HG02870 (cell line): ENCODE results near the gene CEP70.
"Not testable (repeated sequence)": the region's sequence is repeated elsewhere in the genome, so short reads cannot be mapped to it uniquely, and the experiment has no call there.

ENCODE experiments used
- ATAC-seq: cut with Tn5 transposase; IDR thresholded peaks from one replicate; pipeline ENCODE4 v1.9.1; 2021; ENCODE audit warnings: mild to moderate bottlenecking, moderate library complexity; ENCODE audit not compliant: unreplicated experiment

The CEP70 gene

DNA sequence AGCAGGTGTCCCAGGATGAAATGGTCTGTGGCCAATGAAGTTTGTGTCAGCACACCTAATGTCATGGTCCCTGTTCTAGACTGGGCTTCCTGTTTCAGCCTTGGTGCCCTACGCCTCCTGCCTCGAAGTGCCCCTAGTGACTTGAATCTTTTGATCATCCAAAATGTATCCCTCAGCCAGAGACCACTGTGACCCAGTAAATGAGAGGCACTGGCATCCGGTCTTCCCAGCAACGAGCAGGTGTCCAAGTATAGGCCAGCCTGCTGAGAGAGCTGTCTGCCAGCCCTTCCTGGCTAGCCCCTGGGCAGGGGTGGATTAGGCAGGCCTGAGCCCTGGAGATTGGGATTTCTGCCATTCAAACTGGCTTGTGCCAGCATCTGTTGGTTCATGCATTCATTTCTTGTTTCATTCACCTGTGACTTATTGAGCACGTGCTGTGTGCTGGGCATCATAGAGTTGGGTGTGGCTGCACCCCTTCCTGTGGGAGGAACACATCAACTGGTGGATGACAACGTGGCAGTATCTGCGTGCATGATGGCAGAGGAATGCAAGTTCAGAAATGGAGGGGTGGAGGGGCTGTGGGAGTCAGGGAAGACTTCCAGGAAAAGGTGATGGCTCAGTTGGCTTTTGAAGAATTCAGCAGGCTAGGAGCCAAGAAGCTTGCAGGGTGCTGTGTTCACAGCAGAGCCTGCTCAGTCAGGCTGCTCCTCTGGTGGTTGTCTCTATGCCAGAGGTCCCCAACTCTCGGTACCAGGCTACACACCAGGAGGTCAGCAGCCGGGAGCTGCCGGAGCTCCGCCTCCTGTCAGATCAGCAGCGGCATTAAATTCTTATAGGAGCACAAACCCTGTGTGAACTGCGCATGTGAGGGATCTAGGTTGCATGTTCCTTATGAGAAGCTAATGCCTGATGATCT is 138.0 kb downstream of the CEP70 start:
- ATAC-seq: no peak

DNA sequence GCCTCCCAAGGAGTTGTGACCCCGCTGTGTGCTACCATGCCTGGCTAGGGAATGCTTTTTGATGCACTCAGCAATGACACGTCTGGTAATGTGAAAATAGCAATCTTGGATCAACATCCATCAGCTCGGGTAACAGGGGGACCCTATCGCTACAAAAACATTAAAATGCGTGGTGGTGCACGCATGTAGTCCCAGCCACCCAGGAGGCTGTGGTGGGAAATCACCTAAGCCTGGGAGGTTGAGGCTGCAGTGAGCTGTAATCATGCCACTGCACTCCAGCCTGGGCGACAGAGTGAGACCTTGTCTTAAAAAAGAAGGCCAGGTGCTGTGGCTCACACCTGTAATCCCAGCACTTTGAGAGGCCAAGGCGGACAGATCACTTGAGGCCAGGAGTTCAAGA is 140.1 kb downstream of the CEP70 start:
- ATAC-seq: not testable (repeated sequence)

DNA sequence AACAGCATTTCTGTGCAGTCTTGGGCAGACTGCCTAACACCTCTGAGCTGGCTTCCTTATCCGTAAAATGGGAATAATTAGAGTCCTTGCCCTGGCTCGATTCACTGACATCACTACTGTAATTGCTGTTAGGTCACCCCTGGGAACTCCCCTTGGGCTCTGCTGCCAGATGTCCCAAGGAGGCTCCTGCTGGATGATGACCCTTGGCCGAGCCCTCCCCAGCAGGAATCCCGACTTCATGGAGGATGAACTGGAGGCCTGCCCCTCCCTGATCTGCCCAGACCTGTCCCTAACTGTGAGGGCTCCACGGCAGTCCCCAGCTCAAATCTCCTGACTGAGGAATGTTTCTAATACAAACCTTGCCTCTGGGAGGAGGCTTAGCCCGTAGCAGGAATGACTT is 141.6 kb downstream of the CEP70 start:
- ATAC-seq: no peak

DNA sequence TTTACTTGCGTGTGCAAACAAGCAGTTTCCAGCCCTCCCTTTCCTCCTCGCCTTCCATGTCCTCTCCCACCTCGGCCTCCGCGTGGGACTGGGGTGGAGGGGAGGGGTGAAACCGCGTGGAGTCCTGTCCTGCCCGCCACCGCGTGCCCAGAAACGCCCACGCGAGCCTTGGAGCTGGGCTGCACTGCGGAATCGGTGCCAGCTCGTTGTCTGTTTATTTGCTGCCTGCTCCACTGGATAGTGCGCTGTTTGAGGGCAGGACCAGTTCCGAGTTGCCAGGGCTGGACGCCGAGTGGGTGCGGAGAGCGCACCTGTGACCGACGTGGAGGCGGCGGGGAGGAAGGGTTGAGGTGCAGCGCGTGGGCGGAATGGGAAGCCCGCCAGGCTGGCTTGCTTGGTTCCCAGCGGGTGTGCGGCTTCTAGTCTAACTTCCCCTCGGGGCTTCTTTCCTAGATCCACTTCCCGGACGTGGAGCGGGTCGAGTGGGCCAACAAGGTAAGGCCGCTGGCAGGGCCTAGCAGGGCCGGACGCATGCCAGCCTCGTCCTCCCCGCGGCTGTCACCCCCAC is 142.4 kb downstream of the CEP70 start:
- ATAC-seq: no peak

DNA sequence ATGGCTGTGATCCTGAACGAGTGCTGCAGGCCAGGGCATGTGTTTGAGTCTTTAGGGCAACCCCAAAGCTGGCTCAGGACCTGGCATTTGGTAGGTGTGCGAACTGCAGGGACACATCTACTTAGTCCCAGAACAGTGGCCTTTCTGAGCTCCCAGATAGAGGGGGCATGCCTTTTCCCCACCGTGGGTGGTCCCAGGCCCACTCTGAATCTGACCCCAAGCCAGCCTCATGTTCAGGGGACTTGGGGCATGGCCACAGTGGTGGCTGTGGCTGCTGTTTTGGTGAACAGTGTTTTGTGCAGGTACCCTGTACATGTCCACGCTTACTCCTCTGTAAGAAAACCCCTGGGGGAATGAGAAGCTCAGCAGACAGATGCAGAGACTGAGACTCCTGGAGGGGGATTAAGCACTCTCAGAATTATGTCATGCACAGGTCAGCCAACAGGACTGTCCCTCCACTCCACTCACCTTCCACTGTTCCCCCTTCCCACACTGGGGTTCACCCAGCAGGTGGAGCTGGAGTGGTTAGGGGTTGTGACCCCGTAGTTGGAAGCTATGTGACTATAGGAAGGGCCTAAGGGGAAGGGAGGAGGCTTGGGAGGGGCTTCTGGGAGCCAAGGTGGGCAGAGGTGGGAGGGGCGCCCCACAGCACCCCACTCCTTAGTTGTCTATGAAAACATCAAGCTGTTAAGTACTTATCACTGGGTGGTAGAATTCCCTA is 143.2 kb downstream of the CEP70 start:
- no peak for ATAC-seq

DNA sequence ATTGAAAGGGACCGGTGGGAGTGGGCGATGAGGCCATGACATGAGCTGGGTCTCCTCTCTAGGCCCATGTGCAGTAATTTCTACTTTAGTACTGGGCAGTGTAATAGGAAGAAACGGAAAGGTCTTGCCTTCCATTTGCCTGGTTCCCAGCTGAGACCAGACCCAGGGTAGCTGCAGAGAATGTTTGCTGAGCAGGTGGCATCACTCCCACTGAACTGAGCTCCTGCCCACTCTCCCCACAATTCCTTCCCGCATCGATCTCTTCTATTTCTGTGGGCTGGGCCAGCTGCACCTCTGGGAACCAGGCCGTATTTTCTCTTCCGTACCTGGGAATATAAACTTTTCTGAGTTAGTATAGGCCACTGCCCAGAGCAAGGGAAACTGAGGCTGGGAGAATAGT is 143.9 kb downstream of the CEP70 start:
- no peak for ATAC-seq

DNA sequence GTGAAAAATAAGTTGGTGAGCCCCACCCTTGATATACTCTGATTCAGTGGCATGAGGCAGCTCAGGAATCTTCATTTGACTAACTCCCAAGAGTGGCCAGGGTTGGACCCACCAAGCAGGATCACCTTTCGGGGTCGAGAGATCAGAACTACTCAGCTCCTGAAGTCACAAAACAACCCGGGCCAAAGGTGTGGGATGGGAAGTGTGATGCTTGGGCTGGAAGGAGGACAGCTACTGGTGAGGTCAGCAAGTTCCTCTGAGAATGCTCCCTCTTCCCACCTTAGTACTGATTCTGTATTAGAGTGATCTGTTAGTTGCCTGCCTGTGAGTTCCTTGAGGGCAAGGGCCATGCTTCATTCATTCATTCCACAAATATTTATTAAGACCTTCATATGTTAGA is 144.6 kb downstream of the CEP70 start:
- no peak for ATAC-seq

DNA sequence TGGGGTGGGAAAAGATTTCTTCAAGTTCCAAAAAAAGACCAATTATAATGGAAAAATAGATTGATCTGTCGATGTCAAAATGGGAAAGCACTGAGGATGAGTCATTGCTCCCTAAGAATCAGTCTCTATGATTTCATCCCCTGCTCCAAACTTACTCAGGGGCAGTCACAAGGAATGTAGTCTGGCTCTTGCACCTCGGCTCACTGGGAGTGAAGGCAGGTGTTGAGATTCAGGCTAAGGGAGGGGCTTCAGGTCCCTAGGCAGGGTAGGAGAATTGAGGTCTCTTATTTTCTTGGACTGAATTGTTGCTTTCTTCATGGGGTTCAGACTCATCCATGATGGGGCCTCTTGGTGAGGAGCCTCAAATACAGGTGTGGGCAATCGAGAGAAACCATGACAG is 145.4 kb downstream of the CEP70 start:
- ATAC-seq: no peak

DNA sequence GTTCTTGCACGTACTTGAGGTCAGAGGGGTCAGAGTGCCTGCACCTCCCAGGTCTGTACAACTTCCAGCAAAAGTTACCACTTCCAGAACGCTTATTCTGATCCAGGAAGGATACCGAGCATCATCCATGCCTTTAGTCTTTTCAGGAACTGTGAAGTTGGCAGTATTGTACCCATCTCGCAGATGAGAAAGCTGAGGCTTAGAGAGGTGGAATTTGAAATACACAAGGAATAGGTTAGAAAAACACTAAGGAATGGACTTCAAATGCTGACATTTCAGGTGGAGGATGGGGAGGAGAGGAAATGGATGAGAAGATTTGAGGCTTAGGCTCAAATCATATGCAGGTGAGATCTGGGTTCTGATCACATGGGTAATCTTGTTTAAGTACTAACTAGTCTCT is 148.4 kb downstream of the CEP70 start:
- ATAC-seq: no peak

DNA sequence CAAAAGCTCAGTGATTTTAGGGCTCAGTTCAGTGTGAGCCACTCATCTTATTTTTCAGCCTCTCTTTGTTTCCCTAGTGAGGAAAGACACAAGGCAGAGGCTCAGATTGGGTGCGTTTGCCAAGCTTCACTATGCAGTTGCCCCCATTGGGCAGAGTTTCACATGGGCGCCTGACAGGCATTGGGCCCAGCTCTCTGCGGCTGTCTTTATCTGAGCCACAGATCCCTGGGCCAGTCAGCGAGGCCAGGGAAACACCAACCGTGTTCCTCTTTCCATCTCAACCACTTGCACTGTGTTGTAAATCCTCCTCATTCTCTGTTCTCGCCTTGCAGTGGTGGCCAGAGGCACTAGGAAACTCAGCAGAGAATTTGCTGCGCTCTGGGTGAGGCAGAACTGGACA is 148.8 kb downstream of the CEP70 start:
- ATAC-seq: no peak
